ENCODE measurements around the gene SEL1L.

- TF ChIP-seq, protein P1, sequence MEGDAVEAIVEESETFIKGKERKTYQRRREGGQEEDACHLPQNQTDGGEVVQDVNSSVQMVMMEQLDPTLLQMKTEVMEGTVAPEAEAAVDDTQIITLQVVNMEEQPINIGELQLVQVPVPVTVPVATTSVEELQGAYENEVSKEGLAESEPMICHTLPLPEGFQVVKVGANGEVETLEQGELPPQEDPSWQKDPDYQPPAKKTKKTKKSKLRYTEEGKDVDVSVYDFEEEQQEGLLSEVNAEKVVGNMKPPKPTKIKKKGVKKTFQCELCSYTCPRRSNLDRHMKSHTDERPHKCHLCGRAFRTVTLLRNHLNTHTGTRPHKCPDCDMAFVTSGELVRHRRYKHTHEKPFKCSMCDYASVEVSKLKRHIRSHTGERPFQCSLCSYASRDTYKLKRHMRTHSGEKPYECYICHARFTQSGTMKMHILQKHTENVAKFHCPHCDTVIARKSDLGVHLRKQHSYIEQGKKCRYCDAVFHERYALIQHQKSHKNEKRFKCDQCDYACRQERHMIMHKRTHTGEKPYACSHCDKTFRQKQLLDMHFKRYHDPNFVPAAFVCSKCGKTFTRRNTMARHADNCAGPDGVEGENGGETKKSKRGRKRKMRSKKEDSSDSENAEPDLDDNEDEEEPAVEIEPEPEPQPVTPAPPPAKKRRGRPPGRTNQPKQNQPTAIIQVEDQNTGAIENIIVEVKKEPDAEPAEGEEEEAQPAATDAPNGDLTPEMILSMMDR (IDR thresholded peaks at IDR 0.05): no peak
- TF ChIP-seq, protein P2, sequence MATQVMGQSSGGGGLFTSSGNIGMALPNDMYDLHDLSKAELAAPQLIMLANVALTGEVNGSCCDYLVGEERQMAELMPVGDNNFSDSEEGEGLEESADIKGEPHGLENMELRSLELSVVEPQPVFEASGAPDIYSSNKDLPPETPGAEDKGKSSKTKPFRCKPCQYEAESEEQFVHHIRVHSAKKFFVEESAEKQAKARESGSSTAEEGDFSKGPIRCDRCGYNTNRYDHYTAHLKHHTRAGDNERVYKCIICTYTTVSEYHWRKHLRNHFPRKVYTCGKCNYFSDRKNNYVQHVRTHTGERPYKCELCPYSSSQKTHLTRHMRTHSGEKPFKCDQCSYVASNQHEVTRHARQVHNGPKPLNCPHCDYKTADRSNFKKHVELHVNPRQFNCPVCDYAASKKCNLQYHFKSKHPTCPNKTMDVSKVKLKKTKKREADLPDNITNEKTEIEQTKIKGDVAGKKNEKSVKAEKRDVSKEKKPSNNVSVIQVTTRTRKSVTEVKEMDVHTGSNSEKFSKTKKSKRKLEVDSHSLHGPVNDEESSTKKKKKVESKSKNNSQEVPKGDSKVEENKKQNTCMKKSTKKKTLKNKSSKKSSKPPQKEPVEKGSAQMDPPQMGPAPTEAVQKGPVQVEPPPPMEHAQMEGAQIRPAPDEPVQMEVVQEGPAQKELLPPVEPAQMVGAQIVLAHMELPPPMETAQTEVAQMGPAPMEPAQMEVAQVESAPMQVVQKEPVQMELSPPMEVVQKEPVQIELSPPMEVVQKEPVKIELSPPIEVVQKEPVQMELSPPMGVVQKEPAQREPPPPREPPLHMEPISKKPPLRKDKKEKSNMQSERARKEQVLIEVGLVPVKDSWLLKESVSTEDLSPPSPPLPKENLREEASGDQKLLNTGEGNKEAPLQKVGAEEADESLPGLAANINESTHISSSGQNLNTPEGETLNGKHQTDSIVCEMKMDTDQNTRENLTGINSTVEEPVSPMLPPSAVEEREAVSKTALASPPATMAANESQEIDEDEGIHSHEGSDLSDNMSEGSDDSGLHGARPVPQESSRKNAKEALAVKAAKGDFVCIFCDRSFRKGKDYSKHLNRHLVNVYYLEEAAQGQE (IDR thresholded peaks at IDR 0.05; ENCODE audit: insufficient read depth in 1 of 2, low read depth in 2 of 2, low read length in 1 of 2): no peak
Measured at GRCh38 chr14:81465507-81466228, 68.0 kb downstream of the SEL1L start.

Data from Panc1 (cell line).